ENCODE results near the gene RS1.

DNA sequence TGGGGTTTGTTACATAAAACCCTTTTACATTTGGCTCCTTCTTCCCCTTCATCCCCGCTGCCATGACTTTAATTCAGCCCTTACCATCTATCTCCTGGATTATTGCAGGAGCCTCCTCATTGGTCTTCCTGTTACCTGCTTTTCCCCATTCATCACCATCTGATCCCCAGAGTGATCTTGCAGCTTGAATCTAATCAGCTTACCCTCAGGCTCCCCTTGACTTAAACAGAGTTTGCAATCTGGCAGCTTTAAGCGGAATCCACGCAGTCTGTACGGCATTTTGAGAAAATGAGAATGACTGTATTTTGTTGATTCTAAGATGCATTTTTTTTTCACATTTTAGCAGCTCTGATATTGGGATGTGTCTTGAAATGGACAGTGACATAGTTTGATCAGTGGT lies 20.6 kb upstream of the RS1 start:
- TF ChIP-seq CTCF (IDR thresholded peaks at IDR 0.05) (no peak), POLR2A (IDR thresholded peaks at IDR 0.05) (no peak)
